K562 (cell line): ENCODE measurements around the gene CCNO. TPM values are rescaled to one million over a fixed set of nuclear protein-coding genes. Genes with fewer than 3 reads are reported as not detected.

Experiments used
- CTCFL ChIP-seq: IDR thresholded peaks from 2 replicates; pipeline ENCODE4 v1.6.1; 2011; ENCODE audit warnings: borderline replicate concordance, low read depth, mild to moderate bottlenecking, moderate library complexity, low read length; ENCODE audit not compliant: insufficient read depth, poor library complexity, severe bottlenecking
- EP400 ChIP-seq: fragments of 450-650 bp; IDR thresholded peaks from 2 replicates; pipeline ENCODE4 v1.6.1; 2017; ENCODE audit warnings: antibody characterized with exemption, mild to moderate bottlenecking, moderate library complexity
- HNRNPLL ChIP-seq: fragments of 200-400 bp; formaldehyde crosslinking; IDR thresholded peaks from 2 replicates; pipeline ENCODE4 v1.6.1; 2017; ENCODE audit warnings: low read length, low read depth, mild to moderate bottlenecking; ENCODE audit not compliant: poor library complexity, severe bottlenecking
- NFIC ChIP-seq: fragments of 450-650 bp; IDR thresholded peaks from 2 replicates; pipeline ENCODE4 v1.6.1; 2017; ENCODE audit warnings: mild to moderate bottlenecking, inconsistent platforms
- NFIX ChIP-seq: fragments of 250-450 bp; sonication (Bioruptor Pico); IDR thresholded peaks from 2 replicates; pipeline ENCODE4 v1.4.0; 2020; ENCODE audit warnings: low read depth, mild to moderate bottlenecking, moderate library complexity
- ZNF239 ChIP-seq: fragments of 250-450 bp; sonication (Bioruptor Pico); IDR thresholded peaks from 2 replicates; pipeline ENCODE4 v1.4.0; 2020; ENCODE audit warnings: mild to moderate bottlenecking
- polyA plus RNA-seq, 8 experiments: library from polyadenylated mRNA; depleted of rRNA in 4 of 8; stranded (reverse) in 5 of 8; unstranded in 3 of 8; fragments of >200 nt; fragmentation: Nextera tagmentation in 2 of 8; fragmentation: Illumina TruSeq in 1 of 8; extraction: Ambion mirVana in 2 of 8; extraction: Trizol in 1 of 8; gene quantifications; 2 replicates each; pipeline versions ENCODE4 v1.2.1 to v1.2.3, GENCODE V29; 2011 to 2014; ENCODE audit warnings: inconsistent platforms in 1 of 8, missing spikeins in 1 of 8
- total RNA-seq, 7 experiments: library from RNA; depleted of rRNA in 6 of 7; stranded (reverse); fragments of >200 nt in 6 of 7; fragmentation: Illumina TruSeq in 2 of 7; extraction: Trizol in 2 of 7; gene quantifications; 2 replicates each; pipeline versions ENCODE4 v1.2.1 to v1.2.3, GENCODE V29; 2011 to 2021; ENCODE audit warnings: low replicate concordance in 1 of 7
- TF ChIP-seq, protein P1 (sequence below): fragments of 450-650 bp; formaldehyde crosslinking; IDR thresholded peaks from 2 replicates; pipeline ENCODE4 v1.4.0; 2022; ENCODE audit warnings: missing genetic modification characterization
- TF ChIP-seq, protein P2 (sequence below), 2 experiments: fragments of 450-650 bp in 1 of 2; sonication (generic) in 1 of 2; formaldehyde crosslinking in 1 of 2; IDR thresholded peaks; 2 replicates each; pipeline versions ENCODE4 v1.7.1 to v1.9.0; 2016 to 2022; ENCODE audit warnings: inconsistent platforms in 1 of 2, mild to moderate bottlenecking in 1 of 2, missing genetic modification reagents in 1 of 2
- TF ChIP-seq, protein P3 (sequence below): fragments of 450-650 bp; IDR thresholded peaks from 2 replicates; pipeline ENCODE4 v1.6.1; 2016

Gene CCNO
- total and polyA plus RNA-seq, 9 of the 15 experiments (the other 6 are each of a cell fraction or from before 2014, with no cell fraction given) = 0.08 to 3.1 (median 0.29) TPM

GRCh38 chr5:55227664-55228430, 5.6 kb downstream of the CCNO start (continued):
- TF ChIP-seq, protein P1, sequence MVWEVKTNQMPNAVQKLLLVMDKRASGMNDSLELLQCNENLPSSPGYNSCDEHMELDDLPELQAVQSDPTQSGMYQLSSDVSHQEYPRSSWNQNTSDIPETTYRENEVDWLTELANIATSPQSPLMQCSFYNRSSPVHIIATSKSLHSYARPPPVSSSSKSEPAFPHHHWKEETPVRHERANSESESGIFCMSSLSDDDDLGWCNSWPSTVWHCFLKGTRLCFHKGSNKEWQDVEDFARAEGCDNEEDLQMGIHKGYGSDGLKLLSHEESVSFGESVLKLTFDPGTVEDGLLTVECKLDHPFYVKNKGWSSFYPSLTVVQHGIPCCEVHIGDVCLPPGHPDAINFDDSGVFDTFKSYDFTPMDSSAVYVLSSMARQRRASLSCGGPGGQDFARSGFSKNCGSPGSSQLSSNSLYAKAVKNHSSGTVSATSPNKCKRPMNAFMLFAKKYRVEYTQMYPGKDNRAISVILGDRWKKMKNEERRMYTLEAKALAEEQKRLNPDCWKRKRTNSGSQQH (CRISPR knock-in tag) = no peak
- TF ChIP-seq NFIC (peak; percentile 97), NFIX (CRISPR knock-in tag) (peak; percentile 52), EP400 (peak; percentile 45), CTCFL (peak; percentile 43), ZNF239 (CRISPR knock-in tag) (no peak), HNRNPLL (peak; percentile 90)
- TF ChIP-seq, protein P2, sequence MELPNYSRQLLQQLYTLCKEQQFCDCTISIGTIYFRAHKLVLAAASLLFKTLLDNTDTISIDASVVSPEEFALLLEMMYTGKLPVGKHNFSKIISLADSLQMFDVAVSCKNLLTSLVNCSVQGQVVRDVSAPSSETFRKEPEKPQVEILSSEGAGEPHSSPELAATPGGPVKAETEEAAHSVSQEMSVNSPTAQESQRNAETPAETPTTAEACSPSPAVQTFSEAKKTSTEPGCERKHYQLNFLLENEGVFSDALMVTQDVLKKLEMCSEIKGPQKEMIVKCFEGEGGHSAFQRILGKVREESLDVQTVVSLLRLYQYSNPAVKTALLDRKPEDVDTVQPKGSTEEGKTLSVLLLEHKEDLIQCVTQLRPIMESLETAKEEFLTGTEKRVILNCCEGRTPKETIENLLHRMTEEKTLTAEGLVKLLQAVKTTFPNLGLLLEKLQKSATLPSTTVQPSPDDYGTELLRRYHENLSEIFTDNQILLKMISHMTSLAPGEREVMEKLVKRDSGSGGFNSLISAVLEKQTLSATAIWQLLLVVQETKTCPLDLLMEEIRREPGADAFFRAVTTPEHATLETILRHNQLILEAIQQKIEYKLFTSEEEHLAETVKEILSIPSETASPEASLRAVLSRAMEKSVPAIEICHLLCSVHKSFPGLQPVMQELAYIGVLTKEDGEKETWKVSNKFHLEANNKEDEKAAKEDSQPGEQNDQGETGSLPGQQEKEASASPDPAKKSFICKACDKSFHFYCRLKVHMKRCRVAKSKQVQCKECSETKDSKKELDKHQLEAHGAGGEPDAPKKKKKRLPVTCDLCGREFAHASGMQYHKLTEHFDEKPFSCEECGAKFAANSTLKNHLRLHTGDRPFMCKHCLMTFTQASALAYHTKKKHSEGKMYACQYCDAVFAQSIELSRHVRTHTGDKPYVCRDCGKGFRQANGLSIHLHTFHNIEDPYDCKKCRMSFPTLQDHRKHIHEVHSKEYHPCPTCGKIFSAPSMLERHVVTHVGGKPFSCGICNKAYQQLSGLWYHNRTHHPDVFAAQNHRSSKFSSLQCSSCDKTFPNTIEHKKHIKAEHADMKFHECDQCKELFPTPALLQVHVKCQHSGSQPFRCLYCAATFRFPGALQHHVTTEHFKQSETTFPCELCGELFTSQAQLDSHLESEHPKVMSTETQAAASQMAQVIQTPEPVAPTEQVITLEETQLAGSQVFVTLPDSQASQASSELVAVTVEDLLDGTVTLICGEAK (IDR thresholded peaks at IDR 0.05) = no peak
- TF ChIP-seq, protein P2 (CRISPR knock-in tag; IDR thresholded peaks at IDR 0.05) = no peak
- TF ChIP-seq, protein P3, sequence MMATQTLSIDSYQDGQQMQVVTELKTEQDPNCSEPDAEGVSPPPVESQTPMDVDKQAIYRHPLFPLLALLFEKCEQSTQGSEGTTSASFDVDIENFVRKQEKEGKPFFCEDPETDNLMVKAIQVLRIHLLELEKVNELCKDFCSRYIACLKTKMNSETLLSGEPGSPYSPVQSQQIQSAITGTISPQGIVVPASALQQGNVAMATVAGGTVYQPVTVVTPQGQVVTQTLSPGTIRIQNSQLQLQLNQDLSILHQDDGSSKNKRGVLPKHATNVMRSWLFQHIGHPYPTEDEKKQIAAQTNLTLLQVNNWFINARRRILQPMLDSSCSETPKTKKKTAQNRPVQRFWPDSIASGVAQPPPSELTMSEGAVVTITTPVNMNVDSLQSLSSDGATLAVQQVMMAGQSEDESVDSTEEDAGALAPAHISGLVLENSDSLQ = peak; percentile 19; the same call in 1 of the 2 replicates
